ENCODE measurements around the gene SLC1A2.
A peak's percentile ranks its signal among the peaks of the same experiment; 100 is the strongest.

Gene SLC1A2

GRCh38 chr11:35305670-35306382 is 113.5 kb downstream of the SLC1A2 start:
- DNase-seq (ENCODE audit: low spot score) (peak; percentile 39), FAIRE-seq (no peak)

GRCh38 chr11:35304900-35305460 is 114.4 kb downstream of the SLC1A2 start:
- FAIRE-seq (no peak), DNase-seq (ENCODE audit: low spot score) (no peak)

GRCh38 chr11:35304386-35304775 is 115.0 kb downstream of the SLC1A2 start:
- FAIRE-seq (no peak), DNase-seq (ENCODE audit: low spot score) (peak; percentile 16)

GRCh38 chr11:35303596-35304385 is 115.6 kb downstream of the SLC1A2 start:
- DNase-seq (ENCODE audit: low spot score): no peak
- no peak for FAIRE-seq

GRCh38 chr11:35302398-35302797 is 117.0 kb downstream of the SLC1A2 start:
- DNase-seq (ENCODE audit: low spot score) (no peak), FAIRE-seq (no peak)

GRCh38 chr11:35298369-35298768 is 121.0 kb downstream of the SLC1A2 start:
- FAIRE-seq: no peak
- no peak for DNase-seq (ENCODE audit: low spot score)

GRCh38 chr11:35295751-35296150 is 123.6 kb downstream of the SLC1A2 start:
- no peak for DNase-seq (ENCODE audit: low spot score)
- FAIRE-seq: no peak

- FAIRE-seq (no peak), DNase-seq (ENCODE audit: low spot score) (no peak)
These were observed 125.7 kb downstream of the SLC1A2 start for GRCh38 chr11:35293699-35294098.

GRCh38 chr11:35293035-35293434 is 126.3 kb downstream of the SLC1A2 start:
- no peak for FAIRE-seq
- no peak for DNase-seq (ENCODE audit: low spot score)

GRCh38 chr11:35292279-35292678 is 127.1 kb downstream of the SLC1A2 start:
- FAIRE-seq: no peak
- DNase-seq (ENCODE audit: low spot score): no peak

GRCh38 chr11:35290876-35291275 is 128.5 kb downstream of the SLC1A2 start:
- FAIRE-seq: no peak
- peak; percentile 10 for DNase-seq (ENCODE audit: low spot score)

- FAIRE-seq (peak; percentile 7), DNase-seq (ENCODE audit: low spot score) (peak; percentile 52)
These were observed 129.5 kb downstream of the SLC1A2 start for GRCh38 chr11:35289821-35290220.

GRCh38 chr11:35288817-35289541 is 130.4 kb downstream of the SLC1A2 start:
- DNase-seq (ENCODE audit: low spot score): peak; percentile 73
- peak; percentile 95 for FAIRE-seq

GRCh38 chr11:35288309-35288708 is 131.0 kb downstream of the SLC1A2 start:
- FAIRE-seq (peak; percentile 67), DNase-seq (ENCODE audit: low spot score) (peak; percentile 51)

GRCh38 chr11:35287344-35287890 is 131.9 kb downstream of the SLC1A2 start:
- DNase-seq (ENCODE audit: low spot score) (no peak), FAIRE-seq (no peak)

- FAIRE-seq (no peak), DNase-seq (ENCODE audit: low spot score) (no peak)
These were observed 133.2 kb downstream of the SLC1A2 start for GRCh38 chr11:35286126-35286525.

- no peak for DNase-seq (ENCODE audit: low spot score)
- no peak for FAIRE-seq
These were observed 133.9 kb downstream of the SLC1A2 start for GRCh38 chr11:35285471-35285870.

GRCh38 chr11:35282221-35282882 is 137.0 kb downstream of the SLC1A2 start:
- DNase-seq (ENCODE audit: low spot score) (peak; percentile 85), FAIRE-seq (peak; percentile 92)

GRCh38 chr11:35281169-35281688 is 138.1 kb downstream of the SLC1A2 start:
- FAIRE-seq (no peak), DNase-seq (ENCODE audit: low spot score) (no peak)

- no peak for DNase-seq (ENCODE audit: low spot score)
These were observed 138.6 kb downstream of the SLC1A2 start for GRCh38 chr11:35280727-35281126.

GRCh38 chr11:35277827-35278226 is 141.5 kb downstream of the SLC1A2 start:
- FAIRE-seq: no peak
- no peak for DNase-seq (ENCODE audit: low spot score)

More at GRCh38 chr11:35280727-35281126, 138.6 kb downstream of the SLC1A2 start:
- FAIRE-seq: no peak

Measured in RCC 7860 (cell line).